Inflammatory macrophage treated with lipopolysaccharide for 1 hour (primary cell): ENCODE data around the gene CCDC88A.
A peak's percentile ranks its signal among the peaks of the same experiment; 100 is the strongest.
"Not testable (repeated sequence)": the region's sequence is repeated elsewhere in the genome, so short reads cannot be mapped to it uniquely, and the experiment has no call there.

Source experiments
- DNase-seq, 2 donors: peaks; one replicate each; pipeline ENCODE4 v3.0.0-alpha.2; 2020 to 2022

CCDC88A gene

GRCh38 chr2:55420871-55421270 lies 1.2 kb upstream of the CCDC88A start:
- no peak for DNase-seq

- DNase-seq = peak in 1 of 2 donors; percentile 50
Measured at GRCh38 chr2:55420439-55420725, 726 bp upstream of the CCDC88A start.

- no peak for DNase-seq
Measured at GRCh38 chr2:55419233-55419678, 400 bp downstream of the CCDC88A start.

GRCh38 chr2:55418512-55419232 lies 984 bp downstream of the CCDC88A start:
- peak; percentile 79 to 83 for DNase-seq

GRCh38 chr2:55418072-55418471 lies 1.6 kb downstream of the CCDC88A start:
- DNase-seq = no peak

GRCh38 chr2:55416786-55417568 lies 2.7 kb downstream of the CCDC88A start:
- peak in 1 of 2 donors; percentile 47 for DNase-seq

- no peak for DNase-seq
Measured at GRCh38 chr2:55415300-55415699, 4.4 kb downstream of the CCDC88A start.

GRCh38 chr2:55408918-55409868 lies 10.5 kb downstream of the CCDC88A start:
- no peak for DNase-seq

GRCh38 chr2:55408098-55408882 lies 11.4 kb downstream of the CCDC88A start:
- no peak for DNase-seq

GRCh38 chr2:55405116-55405515 lies 14.5 kb downstream of the CCDC88A start:
- DNase-seq = no peak

GRCh38 chr2:55403256-55403998 lies 16.2 kb downstream of the CCDC88A start:
- DNase-seq = peak; percentile 66 to 83

GRCh38 chr2:55401124-55401523 lies 18.5 kb downstream of the CCDC88A start:
- no peak for DNase-seq

GRCh38 chr2:55400332-55400731 lies 19.3 kb downstream of the CCDC88A start:
- no peak for DNase-seq

GRCh38 chr2:55399815-55400214 lies 19.8 kb downstream of the CCDC88A start:
- no peak for DNase-seq

- no peak for DNase-seq
Measured at GRCh38 chr2:55395724-55396605, 23.7 kb downstream of the CCDC88A start.

- no peak for DNase-seq
Measured at GRCh38 chr2:55391615-55392242, 27.9 kb downstream of the CCDC88A start.

- DNase-seq = no peak
Measured at GRCh38 chr2:55391155-55391554, 28.5 kb downstream of the CCDC88A start.

GRCh38 chr2:55385516-55385915 lies 34.1 kb downstream of the CCDC88A start:
- not testable (repeated sequence) for DNase-seq

- DNase-seq = no peak
Measured at GRCh38 chr2:55384786-55385185, 34.9 kb downstream of the CCDC88A start.

- DNase-seq = peak in 1 of 2 donors; percentile 33
Measured at GRCh38 chr2:55371376-55371775, 48.3 kb downstream of the CCDC88A start.
